Nephron (organoid): ENCODE data around the gene UBE2J2.

Source experiments
- H3K27ac Mint-ChIP-seq, 3 experiments: 2 replicates each; pipeline ENCODE4 v1.8.0; 2020; ENCODE audit warnings: mixed read lengths in 3 of 3, mild to moderate bottlenecking in 2 of 3, moderate library complexity in 1 of 3
- H3K27me3 Mint-ChIP-seq: 2 replicates; pipeline ENCODE4 v1.8.0; 2021; ENCODE audit warnings: low read depth, mild to moderate bottlenecking, moderate library complexity, mixed read lengths
- H3K36me3 Mint-ChIP-seq: 2 replicates; pipeline ENCODE4 v1.8.0; 2020; ENCODE audit warnings: low read depth, mixed read lengths
- H3K4me1 Mint-ChIP-seq: 2 replicates; pipeline ENCODE4 v1.8.0; 2020; ENCODE audit warnings: mixed read lengths
- H3K4me3 Mint-ChIP-seq, 3 experiments: 2 replicates each; pipeline ENCODE4 v1.8.0; 2020; ENCODE audit warnings: mild to moderate bottlenecking in 3 of 3, mixed read lengths in 3 of 3, moderate library complexity in 2 of 3
- H3K9me3 Mint-ChIP-seq: 2 replicates; pipeline ENCODE4 v1.8.0; 2020; ENCODE audit warnings: mixed read lengths
- TF ChIP-seq, protein P1 (sequence below), 3 experiments: fragments of 200-600 bp; sonication (generic); IDR thresholded peaks; one replicate each; pipeline ENCODE4 v1.5.0; 2021; ENCODE audit warnings: antibody characterized with exemption in 3 of 3; ENCODE audit not compliant: unreplicated experiment in 3 of 3

Gene UBE2J2

DNA sequence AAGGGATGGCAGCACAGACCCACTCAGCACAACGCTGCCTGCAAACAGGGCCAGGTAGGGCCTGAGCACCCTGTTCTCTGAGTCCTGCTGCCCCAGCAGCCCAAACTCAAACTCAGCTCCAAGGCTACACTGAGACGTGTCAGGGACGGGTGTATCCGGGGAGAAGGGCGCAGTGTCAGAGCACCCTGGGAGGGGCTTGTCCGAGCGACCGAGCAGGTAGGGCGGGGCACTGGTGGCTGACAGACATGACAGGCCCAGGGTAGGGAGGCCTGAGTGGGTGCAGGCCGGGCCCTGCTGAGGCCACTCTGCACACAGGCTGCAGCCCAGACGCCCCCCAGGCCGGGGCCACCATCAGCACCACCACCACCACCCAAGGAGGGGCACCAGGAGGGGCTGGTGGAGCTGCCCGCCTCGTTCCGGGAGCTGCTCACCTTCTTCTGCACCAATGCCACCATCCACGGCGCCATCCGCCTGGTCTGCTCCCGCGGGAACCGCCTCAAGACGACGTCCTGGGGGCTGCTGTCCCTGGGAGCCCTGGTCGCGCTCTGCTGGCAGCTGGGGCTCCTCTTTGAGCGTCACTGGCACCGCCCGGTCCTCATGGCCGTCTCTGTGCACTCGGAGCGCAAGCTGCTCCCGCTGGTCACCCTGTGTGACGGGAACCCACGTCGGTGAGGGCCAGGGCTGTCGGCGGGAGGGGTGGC is 12.1 kb upstream of the UBE2J2 start:
- TF ChIP-seq, protein P1, sequence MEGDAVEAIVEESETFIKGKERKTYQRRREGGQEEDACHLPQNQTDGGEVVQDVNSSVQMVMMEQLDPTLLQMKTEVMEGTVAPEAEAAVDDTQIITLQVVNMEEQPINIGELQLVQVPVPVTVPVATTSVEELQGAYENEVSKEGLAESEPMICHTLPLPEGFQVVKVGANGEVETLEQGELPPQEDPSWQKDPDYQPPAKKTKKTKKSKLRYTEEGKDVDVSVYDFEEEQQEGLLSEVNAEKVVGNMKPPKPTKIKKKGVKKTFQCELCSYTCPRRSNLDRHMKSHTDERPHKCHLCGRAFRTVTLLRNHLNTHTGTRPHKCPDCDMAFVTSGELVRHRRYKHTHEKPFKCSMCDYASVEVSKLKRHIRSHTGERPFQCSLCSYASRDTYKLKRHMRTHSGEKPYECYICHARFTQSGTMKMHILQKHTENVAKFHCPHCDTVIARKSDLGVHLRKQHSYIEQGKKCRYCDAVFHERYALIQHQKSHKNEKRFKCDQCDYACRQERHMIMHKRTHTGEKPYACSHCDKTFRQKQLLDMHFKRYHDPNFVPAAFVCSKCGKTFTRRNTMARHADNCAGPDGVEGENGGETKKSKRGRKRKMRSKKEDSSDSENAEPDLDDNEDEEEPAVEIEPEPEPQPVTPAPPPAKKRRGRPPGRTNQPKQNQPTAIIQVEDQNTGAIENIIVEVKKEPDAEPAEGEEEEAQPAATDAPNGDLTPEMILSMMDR (IDR thresholded peaks at IDR 0.05; ENCODE audit: unreplicated experiment in 3 of 3), result no peak
- Mint-ChIP-seq H3K9me3 (no peaks in the 10 kb centered on the region), H3K4me1 (peaks cover 4% of the 10 kb centered on the region), H3K27me3 (peaks cover 6% of the 10 kb centered on the region), H3K27ac (no peak overlapping the region), H3K36me3 (no peaks in the 10 kb centered on the region), H3K4me3 (no peak overlapping the region)

DNA sequence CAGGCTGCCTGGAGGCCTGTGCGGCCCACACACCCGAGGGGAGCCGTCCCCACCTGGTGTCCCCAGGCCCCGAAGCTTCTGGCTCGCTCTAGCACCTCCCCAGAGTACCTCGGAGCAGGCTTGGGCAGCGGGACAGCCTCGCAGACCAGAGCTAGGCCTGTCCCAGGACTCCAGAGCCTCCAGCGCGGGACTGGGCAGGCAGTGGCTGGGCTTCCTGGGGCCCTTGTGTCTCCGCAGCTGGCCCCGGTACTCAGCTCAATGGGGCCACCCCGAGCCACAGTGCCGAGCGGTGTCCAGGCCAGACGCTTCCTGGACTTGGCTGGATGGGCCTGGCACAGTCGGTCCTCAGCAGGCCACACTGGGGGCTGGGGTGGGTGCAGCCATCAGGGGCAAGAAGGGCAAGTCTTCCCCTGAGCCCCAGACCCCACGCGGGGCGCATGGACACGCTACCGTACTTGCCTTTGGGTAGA is 11.5 kb upstream of the UBE2J2 start:
- H3K4me1 Mint-ChIP-seq, result peaks cover 4% of the 10 kb centered on the region
- TF ChIP-seq, protein P1 (IDR thresholded peaks at IDR 0.05; ENCODE audit: unreplicated experiment in 3 of 3), result no peak
- H3K4me3 Mint-ChIP-seq, result no peak overlapping the region

DNA sequence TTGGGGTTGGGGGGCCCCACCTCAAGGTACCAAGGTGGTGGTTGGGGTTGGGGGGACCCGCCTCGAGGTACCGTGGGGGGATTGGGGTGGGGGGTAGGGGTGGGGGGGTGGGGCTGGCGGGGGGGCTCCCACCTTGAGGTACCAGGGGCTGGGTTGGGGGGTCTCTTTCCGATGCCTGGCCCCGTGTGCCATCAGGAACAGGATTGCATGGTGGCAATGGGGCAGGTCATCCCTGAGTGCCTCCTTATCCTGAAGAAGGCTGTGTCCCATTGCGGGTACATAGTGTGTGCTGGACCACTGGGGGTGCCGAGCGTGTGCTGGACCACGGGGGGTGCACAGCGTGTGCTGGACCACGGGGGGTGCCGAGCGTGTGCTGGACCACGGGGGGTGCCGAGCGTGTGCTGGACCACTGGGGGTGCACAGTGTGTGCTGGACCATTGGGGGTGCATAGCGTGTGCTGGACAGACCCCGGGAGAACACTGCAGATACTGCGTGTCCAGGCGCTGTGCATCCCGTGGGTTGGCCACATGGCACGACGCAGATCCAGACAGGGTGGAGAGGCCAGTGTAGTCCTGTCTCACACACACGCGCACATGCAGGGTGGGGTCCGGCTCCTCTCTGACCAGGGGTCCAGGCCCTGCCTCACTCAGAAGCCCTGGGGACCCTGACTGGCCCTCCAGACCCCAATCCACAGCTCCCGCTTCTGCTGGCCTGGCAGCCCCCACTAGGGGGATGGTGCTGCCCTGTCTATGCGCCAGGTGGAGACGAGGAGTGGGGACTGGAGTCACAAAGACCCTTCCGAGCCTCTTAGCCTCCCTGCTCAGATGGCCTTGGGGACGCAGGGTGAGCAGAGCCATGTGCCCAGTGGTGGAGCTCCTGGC is 10.8 kb upstream of the UBE2J2 start:
- Mint-ChIP-seq H3K36me3 (no peaks in the 10 kb centered on the region), H3K4me1 (peaks cover 4% of the 10 kb centered on the region), H3K27ac (no peak overlapping the region), H3K4me3 (no peak overlapping the region), H3K27me3 (peaks cover 6% of the 10 kb centered on the region), H3K9me3 (no peaks in the 10 kb centered on the region)
- TF ChIP-seq, protein P1 (IDR thresholded peaks at IDR 0.05; ENCODE audit: unreplicated experiment in 3 of 3), result no peak

More for the DNA sequence above, 11.5 kb upstream of the UBE2J2 start:
- Mint-ChIP-seq H3K27ac (no peak overlapping the region), H3K9me3 (no peaks in the 10 kb centered on the region), H3K36me3 (no peaks in the 10 kb centered on the region), H3K27me3 (peaks cover 6% of the 10 kb centered on the region)

DNA sequence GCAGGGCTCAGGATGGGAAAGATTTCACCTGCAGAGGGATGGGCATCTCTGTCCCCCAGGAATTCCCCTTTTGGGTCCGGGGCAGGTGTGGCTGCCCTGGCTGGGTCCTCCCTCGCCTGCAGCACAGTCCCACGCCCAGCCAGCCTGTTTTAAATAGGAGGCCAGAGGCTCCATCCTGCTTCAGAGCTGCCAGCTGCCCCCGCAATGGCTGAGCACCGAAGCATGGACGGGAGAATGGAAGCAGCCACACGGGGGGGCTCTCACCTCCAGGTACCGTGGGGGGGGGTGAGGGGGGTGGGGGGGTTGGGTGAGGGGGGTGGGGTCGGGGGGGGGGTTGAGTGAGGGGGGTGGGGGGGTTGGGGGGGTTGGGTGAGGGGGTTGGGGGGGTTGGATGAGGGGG is 10.2 kb upstream of the UBE2J2 start:
- Mint-ChIP-seq H3K9me3 (no peaks in the 10 kb centered on the region), H3K36me3 (no peaks in the 10 kb centered on the region), H3K4me3 (no peak overlapping the region), H3K4me1 (peaks cover 4% of the 10 kb centered on the region), H3K27ac (no peak overlapping the region), H3K27me3 (peaks cover 6% of the 10 kb centered on the region)
- TF ChIP-seq, protein P1 (IDR thresholded peaks at IDR 0.05; ENCODE audit: unreplicated experiment in 3 of 3), result no peak

DNA sequence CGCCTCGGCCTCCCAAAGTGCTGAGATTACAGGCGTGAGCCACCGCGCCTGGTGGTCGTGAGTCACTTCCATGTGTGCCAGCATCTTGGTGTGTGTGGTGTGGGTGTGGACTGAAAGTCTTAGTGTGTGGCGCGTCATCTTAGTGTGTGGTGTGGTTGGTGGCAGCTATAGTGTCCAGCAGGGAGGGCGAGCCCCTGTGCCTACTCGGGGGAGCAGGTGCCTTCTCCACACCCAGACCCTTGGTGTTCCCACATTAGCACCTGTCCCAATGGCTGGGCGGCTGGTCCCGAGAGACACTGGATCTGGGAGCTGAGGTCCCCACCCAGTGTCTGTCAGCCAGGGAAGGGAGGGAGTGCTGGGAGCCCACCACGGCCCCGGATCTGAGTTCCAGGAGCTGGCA is 9.3 kb upstream of the UBE2J2 start:
- H3K9me3 Mint-ChIP-seq, result no peaks in the 10 kb centered on the region
- peaks cover 6% of the 10 kb centered on the region for H3K27me3 Mint-ChIP-seq
- H3K4me3 Mint-ChIP-seq, result no peak overlapping the region
- H3K27ac Mint-ChIP-seq, result no peak overlapping the region
- no peaks in the 10 kb centered on the region for H3K36me3 Mint-ChIP-seq
- TF ChIP-seq, protein P1 (IDR thresholded peaks at IDR 0.05; ENCODE audit: unreplicated experiment in 3 of 3), result no peak
- H3K4me1 Mint-ChIP-seq, result peaks cover 4% of the 10 kb centered on the region
